Glomerular endothelial cell (primary cell): Measurements from ENCODE around the gene POMP. TPM values are rescaled to one million over a fixed set of nuclear protein-coding genes. Genes with fewer than 3 reads are reported as not detected.

Source experiments
- total RNA-seq: library from RNA; depleted of rRNA; stranded (reverse); fragments of >200 nt; gene quantifications from 2 replicates; pipeline ENCODE4 v1.2.3, GENCODE V29; 2015

Gene POMP
- total RNA-seq, 1 donor from 2014 or later = 132 TPM

Other genes starting within 250 kb of the POMP start
- gene FLT1, start 164.0 kb upstream of the POMP start, total RNA-seq = 111 and 156 TPM in 2 replicates
- gene SLC46A3, start 59.8 kb downstream of the POMP start, total RNA-seq = 17.2 and 25.5 TPM in 2 replicates
- 0.06 TPM in 1 of 2 replicates, not detected in the other for gene MTUS2, start 161.2 kb downstream of the POMP start, total RNA-seq